H1 (cell line): Measurements from ENCODE around the gene NAMPT. TPM values are rescaled to one million over a fixed set of nuclear protein-coding genes. Genes with fewer than 3 reads are reported as not detected.

ENCODE experiments used
- CTCF ChIA-PET: fragments of 300-600 bp; sonication (Branson Sonifier 250); formaldehyde crosslinking; loops from one replicate; lab custom pipeline; 2021; ENCODE audit not compliant: partially characterized antibody; lab: Charles Lee
- POLR2A ChIA-PET: fragments of 300-600 bp; sonication (Branson Sonifier 250); formaldehyde crosslinking; loops from one replicate; lab custom pipeline; 2021; ENCODE audit warnings: inconsistent platforms; ENCODE audit not compliant: partially characterized antibody; lab: Charles Lee
- DNase-seq, 2 experiments: peaks; one replicate each; pipeline versions ENCODE4 v3.0.0 to v3.0.0-alpha.2; 2010 to 2022; ENCODE audit warnings: low spot score in 2 of 2, low read depth in 1 of 2, mixed read lengths in 1 of 2
- FAIRE-seq: peaks from 2 replicates; lab custom pipeline; 2011; peaks lifted over from hg19 to GRCh38; lab: Jason Lieb, UNC
- H2AFZ ChIP-seq: 2 replicates; pipeline ENCODE4 v1.8.1; 2012; ENCODE audit warnings: low read length, inconsistent platforms
- H2AK5ac ChIP-seq: 2 replicates; pipeline ENCODE4 v1.6.1; 2013; ENCODE audit warnings: low read depth, low read length
- H2BK120ac ChIP-seq: replicated peaks from 2 replicates; pipeline ENCODE3; 2013; ENCODE audit warnings: low read depth, low read length, inconsistent platforms
- H2BK12ac ChIP-seq: 2 replicates; pipeline ENCODE4 v1.6.1; 2013; ENCODE audit warnings: low read depth, low read length
- H2BK15ac ChIP-seq: 2 replicates; pipeline ENCODE4 v1.6.1; 2013; ENCODE audit warnings: low read length
- H2BK20ac ChIP-seq: 2 replicates; pipeline ENCODE4 v1.6.1; 2013; ENCODE audit warnings: low read length
- H2BK5ac ChIP-seq: 2 replicates; pipeline ENCODE4 v1.6.1; 2013; ENCODE audit warnings: low read depth, low read length
- H3K14ac ChIP-seq: 2 replicates; pipeline ENCODE4 v1.6.1; 2013; ENCODE audit warnings: inconsistent platforms; ENCODE audit not compliant: insufficient read length
- H3K18ac ChIP-seq: 2 replicates; pipeline ENCODE4 v1.6.1; 2013; ENCODE audit warnings: low read length; ENCODE audit errors: extremely low read depth
- H3K23ac ChIP-seq: 2 replicates; pipeline ENCODE4 v1.6.1; 2013; ENCODE audit warnings: inconsistent platforms; ENCODE audit not compliant: insufficient read length
- H3K23me2 ChIP-seq: 2 replicates; pipeline ENCODE4 v1.6.1; 2013; ENCODE audit warnings: low read depth, low read length
- H3K27ac ChIP-seq: 2 replicates; pipeline ENCODE4 v1.6.1; 2011; ENCODE audit warnings: low read depth, low read length, inconsistent platforms
- H3K27me3 ChIP-seq, 4 experiments: replicated peaks in 1 of 4; 1 replicate in 1 of 4; 2 replicates in 3 of 4; pipeline versions ENCODE4 v1.6.1 to v1.8.1; 2011 to 2013; ENCODE audit warnings: low read length in 3 of 4, mild to moderate bottlenecking in 3 of 4, inconsistent platforms in 2 of 4, mixed read lengths in 2 of 4, moderate library complexity in 1 of 4; ENCODE audit not compliant: control insufficient read depth in 3 of 4, insufficient read depth in 3 of 4; ENCODE audit errors: extremely low read depth in 1 of 4
- H3K36me3 ChIP-seq, 4 experiments: 2 replicates each; pipeline versions ENCODE4 v1.6.1 to v1.8.1; 2011 to 2013; ENCODE audit warnings: mild to moderate bottlenecking in 4 of 4, low read length in 3 of 4, moderate library complexity in 2 of 4, control low read depth in 1 of 4, inconsistent platforms in 1 of 4; ENCODE audit not compliant: insufficient read depth in 4 of 4, control insufficient read depth in 2 of 4
- H3K4ac ChIP-seq: replicated peaks from 2 replicates; pipeline ENCODE3; 2013; ENCODE audit warnings: low read length, low read depth, mixed read lengths, inconsistent platforms; ENCODE audit not compliant: insufficient read length
- H3K4me1 ChIP-seq, 4 experiments: replicated peaks in 1 of 4; 1 replicate in 1 of 4; 2 replicates in 3 of 4; pipeline versions ENCODE4 v1.6.1 to v1.8.1; 2011 to 2013; ENCODE audit warnings: low read length in 3 of 4, inconsistent platforms in 2 of 4, mixed read lengths in 1 of 4; ENCODE audit not compliant: insufficient read depth in 4 of 4, control insufficient read depth in 3 of 4
- H3K4me2 ChIP-seq, 2 experiments: 2 replicates each; pipeline versions ENCODE4 v1.6.1 to v1.8.1; 2011 to 2013; ENCODE audit warnings: low read depth in 2 of 2, low read length in 2 of 2, control low read depth in 1 of 2, inconsistent platforms in 1 of 2, mild to moderate bottlenecking in 1 of 2; ENCODE audit not compliant: insufficient read depth in 1 of 2
- H3K4me3 ChIP-seq, 4 experiments: fragments of 200-600, 300-600 bp in 1 of 4; sonication (generic), shearing (Covaris generic), sonication (Bioruptor Twin) in 1 of 4; 2 replicates each; pipeline versions ENCODE4 v1.5.1 to v1.8.1; 2011 to 2016; ENCODE audit warnings: low read length in 4 of 4, low read depth in 3 of 4, control low read depth in 2 of 4, inconsistent platforms in 2 of 4, mild to moderate bottlenecking in 2 of 4, mixed read lengths in 1 of 4, moderate library complexity in 1 of 4; ENCODE audit not compliant: insufficient read depth in 2 of 4; ENCODE audit errors: extremely low read depth in 1 of 4
- H3K56ac ChIP-seq: replicated peaks from 2 replicates; pipeline ENCODE3; 2013; ENCODE audit warnings: low read depth, mild to moderate bottlenecking, mixed read lengths, low read length, inconsistent platforms; ENCODE audit not compliant: insufficient read length
- H3K79me1 ChIP-seq: 2 replicates; pipeline ENCODE4 v1.6.1; 2013; ENCODE audit warnings: low read depth, low read length, control low read depth
- H3K79me2 ChIP-seq, 2 experiments: 2 replicates each; pipeline versions ENCODE4 v1.6.1 to v1.8.1; 2012 to 2013; ENCODE audit warnings: low read length in 2 of 2, mild to moderate bottlenecking in 2 of 2, inconsistent platforms in 1 of 2; ENCODE audit not compliant: insufficient read depth in 2 of 2, control insufficient read depth in 1 of 2
- H3K9ac ChIP-seq, 4 experiments: replicated peaks in 1 of 4; 1 replicate in 1 of 4; 2 replicates in 3 of 4; pipeline versions ENCODE4 v1.6.1 to v1.8.1; 2011 to 2013; ENCODE audit warnings: low read depth in 3 of 4, low read length in 3 of 4, control low read depth in 2 of 4, mild to moderate bottlenecking in 2 of 4, moderate library complexity in 2 of 4, inconsistent platforms in 1 of 4; ENCODE audit errors: extremely low read depth in 1 of 4
- H3K9me3 ChIP-seq, 2 experiments: 2 replicates each; pipeline versions ENCODE4 v1.6.1 to v1.8.1; 2012 to 2013; ENCODE audit warnings: mild to moderate bottlenecking in 2 of 2, moderate library complexity in 2 of 2, control low read depth in 1 of 2, inconsistent platforms in 1 of 2, low read depth in 1 of 2, low read length in 1 of 2, mixed read lengths in 1 of 2; ENCODE audit not compliant: insufficient read depth in 2 of 2
- H4K20me1 ChIP-seq, 2 experiments: replicated peaks in 1 of 2; 2 replicates each; pipeline versions ENCODE3 to v1.8.1; 2011 to 2013; ENCODE audit warnings: inconsistent platforms in 2 of 2, low read length in 2 of 2, mild to moderate bottlenecking in 1 of 2; ENCODE audit not compliant: insufficient read depth in 2 of 2, control insufficient read depth in 1 of 2
- H4K5ac ChIP-seq: 2 replicates; pipeline ENCODE4 v1.6.1; 2013; ENCODE audit warnings: low read length, low read depth, mixed read lengths, inconsistent platforms; ENCODE audit not compliant: insufficient read length
- H4K8ac ChIP-seq: 2 replicates; pipeline ENCODE4 v1.8.0; 2013; ENCODE audit warnings: mild to moderate bottlenecking, moderate library complexity, low read length, inconsistent platforms; ENCODE audit not compliant: insufficient read depth; ENCODE audit errors: extremely low read depth
- H4K91ac ChIP-seq: replicated peaks from 2 replicates; pipeline ENCODE3; 2013; ENCODE audit warnings: low read length, mixed read lengths, inconsistent platforms; ENCODE audit not compliant: insufficient read length
- ASH2L ChIP-seq: fragments of 200-600, 300-600 bp; sonication (generic); IDR thresholded peaks from one replicate; pipeline ENCODE4 v1.7.1; 2017; ENCODE audit warnings: low read length
- BCL11A ChIP-seq, 2 experiments: IDR thresholded peaks; one replicate each; pipeline ENCODE4 v1.6.1; 2011; ENCODE audit warnings: low read depth in 2 of 2, low read length in 2 of 2, mild to moderate bottlenecking in 2 of 2
- BRCA1 ChIP-seq: IDR thresholded peaks from 2 replicates; pipeline ENCODE4 v1.6.1; 2012; ENCODE audit warnings: low read depth, low read length, improper control_type of control experiment
- FOSL1 ChIP-seq: IDR thresholded peaks from 2 replicates; pipeline ENCODE4 v1.6.1; 2011; ENCODE audit warnings: mild to moderate bottlenecking, low read depth, low read length, moderate library complexity; ENCODE audit not compliant: insufficient read depth
- GTF2F1 ChIP-seq: IDR thresholded peaks from 2 replicates; pipeline ENCODE4 v1.6.1; 2012; ENCODE audit warnings: low read depth, low read length, improper control_type of control experiment, borderline replicate concordance
- MAFK ChIP-seq: IDR thresholded peaks from 2 replicates; pipeline ENCODE4 v1.6.1; 2012; ENCODE audit warnings: low read depth, mild to moderate bottlenecking, improper control_type of control experiment, low read length
- POLR2A ChIP-seq, 2 experiments: IDR thresholded peaks; 1 replicate in 1 of 2; 2 replicates in 1 of 2; pipeline ENCODE4 v1.6.1; 2011; ENCODE audit warnings: low read depth in 2 of 2, low read length in 2 of 2, mild to moderate bottlenecking in 2 of 2; ENCODE audit errors: control extremely low read depth in 1 of 2
- RBBP5 ChIP-seq: IDR thresholded peaks from 2 replicates; pipeline ENCODE4 v1.7.1; 2012; ENCODE audit warnings: low read depth, mild to moderate bottlenecking, inconsistent platforms, low read length, moderate library complexity, borderline replicate concordance
- RNF2 ChIP-seq: fragments of 200-900, 300-1000 bp; sonication (generic); IDR thresholded peaks from 2 replicates; pipeline ENCODE4 v1.7.1; 2016; ENCODE audit warnings: borderline replicate concordance, low read depth, mild to moderate bottlenecking, antibody characterized with exemption, low read length; ENCODE audit not compliant: poor library complexity, severe bottlenecking; ENCODE audit errors: missing control alignments
- SIX5 ChIP-seq: IDR thresholded peaks from 2 replicates; pipeline ENCODE4 v1.6.1; 2011; ENCODE audit warnings: mild to moderate bottlenecking, low read depth, low read length
- TCF12 ChIP-seq: IDR thresholded peaks from 2 replicates; pipeline ENCODE4 v1.6.1; 2011; ENCODE audit warnings: low read depth, mild to moderate bottlenecking, low read length
- TEAD4 ChIP-seq: IDR thresholded peaks from 2 replicates; pipeline ENCODE4 v1.6.1; 2012; ENCODE audit warnings: low read depth, low read length, inconsistent platforms, mixed read lengths
- WGBS, 2 experiments: shearing (Covaris generic) in 1 of 2; methylation state at CpG; one replicate each; pipeline versions ENCODE4 v1.1.6 to v1.1.7; 2013 to 2015; ENCODE audit warnings: low lambda C conversion rate in 2 of 2, mixed read lengths in 2 of 2, inconsistent platforms in 1 of 2, low coverage in 1 of 2, missing lambda C conversion rate in 1 of 2; ENCODE audit not compliant: insufficient replicate concordance in 2 of 2, insufficient coverage in 1 of 2, insufficient read length in 1 of 2; ENCODE audit errors: extremely low coverage in 1 of 2, missing lambda C conversion rate in 1 of 2; 5-methylcytosine and 5-hydroxymethylcytosine counted together
- polyA plus RNA-seq, 7 experiments: library from polyadenylated mRNA; depleted of rRNA in 3 of 7; stranded (reverse) in 5 of 7; unstranded in 2 of 7; fragments of >200 nt in 5 of 7; fragments of 200-250 nt in 2 of 7; gene quantifications; 1 replicate in 5 of 7; 2 replicates in 1 of 7; 4 replicates in 1 of 7; pipeline versions ENCODE4 v1.2.1 to v1.2.3, GENCODE V29; 2011 to 2013; ENCODE audit warnings: missing spikeins in 2 of 7, mixed read lengths in 2 of 7
- total RNA-seq: library from RNA; stranded (reverse); fragmentation: NEBNext Ultra II Directional; extraction: Animal tissue kit (Norgen Biotek cat#: 25700); gene quantifications from 2 replicates; pipeline ENCODE4 v1.2.1, GENCODE V29; 2021
- TF ChIP-seq, protein P1 (sequence below), 3 experiments: IDR thresholded peaks; 1 replicate in 2 of 3; 2 replicates in 1 of 3; pipeline versions ENCODE4 v1.5.1 to v1.6.1; 2011; ENCODE audit warnings: low read length in 3 of 3, mild to moderate bottlenecking in 3 of 3, inconsistent platforms in 2 of 3, low read depth in 1 of 3, moderate library complexity in 1 of 3; ENCODE audit not compliant: insufficient read depth in 1 of 3; ENCODE audit errors: control extremely low read depth in 1 of 3

NAMPT gene
- total and polyA plus RNA-seq, 2 of the 8 experiments (the other 6 are each of a cell fraction or from before 2014, with no cell fraction given): 15.4 to 95.9 TPM

DNA sequence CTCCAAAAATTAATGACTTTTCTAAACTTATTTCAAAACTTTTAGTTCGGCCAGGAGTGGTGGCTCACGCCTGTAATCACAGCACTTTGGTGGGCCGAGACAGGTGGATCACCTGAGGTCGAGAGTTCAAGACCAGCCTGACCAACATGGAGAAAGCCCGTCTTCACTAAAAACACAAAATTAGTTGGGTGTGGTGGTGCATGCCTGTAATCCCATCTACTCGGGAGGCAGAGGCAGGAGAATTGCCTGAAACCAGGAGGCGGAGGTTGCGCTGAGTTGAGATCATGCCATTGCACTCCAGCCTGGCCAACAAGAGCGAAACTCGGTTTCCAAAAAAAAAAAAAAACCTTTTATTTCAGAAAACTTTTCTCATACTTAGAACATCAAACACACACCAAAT, 8.3 kb downstream of the NAMPT start:
- ChIA-PET POLR2A (no interaction called here), CTCF (no interaction called here)
- Histone ChIP-seq H2AK5ac (no peak overlapping the region), H3K4me1 (no peaks in the 10 kb centered on the region; a peak in 1 of 7 replicates), H3K27ac (no peak overlapping the region), H3K9me3 (no peaks in the 10 kb centered on the region), H3K36me3 (peaks cover 0 to 43% (median 9%) of the 10 kb centered on the region in 4 experiments; a peak in 4 of 8 replicates), H3K4me3 (no peak overlapping the region), H4K8ac (no peak overlapping the region), H3K4me2 (no peak overlapping the region), H3K23ac (no peak overlapping the region), H2BK15ac (no peak overlapping the region), H3K18ac (no peak overlapping the region), H2BK120ac (no peak overlapping the region), H2BK20ac (no peak overlapping the region), H3K79me2 (peaks cover 4 to 57% of the 10 kb centered on the region in 2 experiments; a peak in 3 of 4 replicates), H2BK5ac (no peak overlapping the region), H3K79me1 (no peaks in the 10 kb centered on the region), H3K56ac (no peak overlapping the region), H4K20me1 (peaks cover 0 to 5% of the 10 kb centered on the region in 2 experiments), H3K4ac (no peak overlapping the region), H4K5ac (no peak overlapping the region), H3K14ac (no peak overlapping the region), H2AFZ (no peak overlapping the region), H3K9ac (no peak overlapping the region), H3K27me3 (no peaks in the 10 kb centered on the region), H2BK12ac (no peak overlapping the region), H3K23me2 (no peaks in the 10 kb centered on the region), H4K91ac (no peak overlapping the region)
- WGBS, 2 experiments: 94% methylated on average over 10 of the region's 10 CpGs; no CpG with 5 or more reads in 1 of the 2 experiments
- FAIRE-seq (no peak), DNase-seq (no peak)
- TF ChIP-seq RNF2: no peak
- TF ChIP-seq ASH2L: no peak
- no peak for TF ChIP-seq SIX5
- TF ChIP-seq POLR2A (IDR thresholded peaks at IDR 0.05; ENCODE audit: control extremely low read depth in 1 of 2, low read depth in 2 of 2, low read length in 2 of 2): no peak
- no peak for TF ChIP-seq FOSL1
- TF ChIP-seq BCL11A (IDR thresholded peaks at IDR 0.05; ENCODE audit: low read depth in 2 of 2, low read length in 2 of 2): no peak
- TF ChIP-seq TCF12: no peak
- TF ChIP-seq RBBP5: no peak
- TF ChIP-seq TEAD4: no peak
- no peak for TF ChIP-seq GTF2F1
- no peak for TF ChIP-seq BRCA1
- no peak for TF ChIP-seq MAFK
- TF ChIP-seq, protein P1, sequence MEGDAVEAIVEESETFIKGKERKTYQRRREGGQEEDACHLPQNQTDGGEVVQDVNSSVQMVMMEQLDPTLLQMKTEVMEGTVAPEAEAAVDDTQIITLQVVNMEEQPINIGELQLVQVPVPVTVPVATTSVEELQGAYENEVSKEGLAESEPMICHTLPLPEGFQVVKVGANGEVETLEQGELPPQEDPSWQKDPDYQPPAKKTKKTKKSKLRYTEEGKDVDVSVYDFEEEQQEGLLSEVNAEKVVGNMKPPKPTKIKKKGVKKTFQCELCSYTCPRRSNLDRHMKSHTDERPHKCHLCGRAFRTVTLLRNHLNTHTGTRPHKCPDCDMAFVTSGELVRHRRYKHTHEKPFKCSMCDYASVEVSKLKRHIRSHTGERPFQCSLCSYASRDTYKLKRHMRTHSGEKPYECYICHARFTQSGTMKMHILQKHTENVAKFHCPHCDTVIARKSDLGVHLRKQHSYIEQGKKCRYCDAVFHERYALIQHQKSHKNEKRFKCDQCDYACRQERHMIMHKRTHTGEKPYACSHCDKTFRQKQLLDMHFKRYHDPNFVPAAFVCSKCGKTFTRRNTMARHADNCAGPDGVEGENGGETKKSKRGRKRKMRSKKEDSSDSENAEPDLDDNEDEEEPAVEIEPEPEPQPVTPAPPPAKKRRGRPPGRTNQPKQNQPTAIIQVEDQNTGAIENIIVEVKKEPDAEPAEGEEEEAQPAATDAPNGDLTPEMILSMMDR (IDR thresholded peaks at IDR 0.05; ENCODE audit: control extremely low read depth in 1 of 3, insufficient read depth in 1 of 3, low read depth in 1 of 3, low read length in 3 of 3): no peak
